ENCODE measurements around the gene RRP9.

RRP9 gene

DNA sequence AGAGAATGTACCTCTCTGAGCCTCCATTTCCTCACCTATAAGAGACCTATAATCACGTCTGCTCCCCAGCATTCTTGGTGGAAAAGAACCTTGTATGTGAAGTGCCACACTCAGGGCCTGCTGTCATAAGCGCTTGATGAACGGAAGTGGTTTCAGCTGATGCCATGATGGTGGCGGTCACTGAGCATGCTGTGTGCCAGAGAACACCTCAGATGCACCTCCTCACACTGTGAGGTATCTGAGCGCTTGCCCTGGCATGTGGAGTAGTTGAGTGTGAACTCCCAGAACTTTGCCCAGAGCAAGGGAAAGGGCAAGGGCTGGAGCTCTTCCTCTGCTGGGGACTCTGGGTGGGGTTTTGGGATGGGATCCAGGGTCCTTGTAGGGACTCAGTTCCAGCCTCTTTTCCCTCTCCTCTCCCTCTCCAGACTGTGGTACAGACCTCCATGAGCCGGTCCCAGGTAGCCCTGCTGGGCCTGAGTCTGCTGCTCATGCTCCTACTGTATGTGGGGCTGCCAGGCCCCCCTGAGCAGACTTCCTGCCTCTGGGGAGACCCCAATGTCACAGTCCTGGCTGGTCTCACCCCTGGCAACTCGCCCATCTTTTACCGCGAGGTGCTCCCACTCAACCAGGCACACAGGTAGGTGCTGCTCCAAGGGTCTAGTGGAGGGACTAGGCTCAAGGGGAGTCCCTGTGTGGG, 35.9 kb upstream of the RRP9 start:
- no peak for TF ChIP-seq CTCF (IDR thresholded peaks at IDR 0.05; ENCODE audit: low read depth, low read length, missing control alignments)
- H3K4me3 ChIP-seq (replicated peaks; ENCODE audit: low read depth, low read length) = no peak overlapping the region
- no peak for DNase-seq (ENCODE audit: extremely low read depth, low read depth)

DNA sequence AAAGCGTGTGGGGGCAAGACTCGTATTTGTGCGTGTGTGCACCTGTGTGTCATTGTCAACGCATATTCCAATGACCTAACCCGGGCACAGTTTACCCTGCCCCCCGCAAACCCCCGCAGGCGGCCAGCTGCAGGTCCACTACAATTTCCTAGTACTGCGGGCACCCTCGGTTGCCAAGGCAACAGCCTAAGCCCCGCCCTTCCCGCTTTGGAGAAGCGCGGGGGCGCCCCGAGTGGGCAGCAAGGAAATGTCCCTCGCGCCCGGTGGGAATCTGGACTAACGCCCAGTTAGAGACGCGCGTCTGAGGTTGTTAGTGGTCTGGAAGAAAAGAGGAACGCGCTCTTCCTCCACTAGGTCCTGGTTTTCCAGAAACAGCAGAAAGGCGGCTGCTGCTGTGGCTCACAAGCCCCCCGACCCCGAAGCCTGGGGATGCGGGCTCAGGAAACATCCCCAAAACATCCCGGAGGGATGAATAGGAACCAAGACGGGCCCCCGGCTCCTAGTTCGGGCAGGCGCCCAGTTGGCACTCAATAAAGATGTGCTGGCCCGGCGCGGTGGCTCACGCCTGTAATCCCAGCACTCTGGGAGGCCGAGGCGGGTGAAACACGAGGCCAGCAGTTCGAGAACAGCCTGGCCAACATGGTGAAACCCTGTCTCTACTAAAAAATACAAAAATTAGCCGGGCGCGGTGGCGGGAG, 34.3 kb upstream of the RRP9 start:
- peak; percentile 6 for TF ChIP-seq CTCF (IDR thresholded peaks at IDR 0.05; ENCODE audit: low read depth, low read length, missing control alignments)
- no peak for DNase-seq (ENCODE audit: extremely low read depth, low read depth)
- peak overlapping the region; percentile 82 for H3K4me3 ChIP-seq (replicated peaks; ENCODE audit: low read depth, low read length)

DNA sequence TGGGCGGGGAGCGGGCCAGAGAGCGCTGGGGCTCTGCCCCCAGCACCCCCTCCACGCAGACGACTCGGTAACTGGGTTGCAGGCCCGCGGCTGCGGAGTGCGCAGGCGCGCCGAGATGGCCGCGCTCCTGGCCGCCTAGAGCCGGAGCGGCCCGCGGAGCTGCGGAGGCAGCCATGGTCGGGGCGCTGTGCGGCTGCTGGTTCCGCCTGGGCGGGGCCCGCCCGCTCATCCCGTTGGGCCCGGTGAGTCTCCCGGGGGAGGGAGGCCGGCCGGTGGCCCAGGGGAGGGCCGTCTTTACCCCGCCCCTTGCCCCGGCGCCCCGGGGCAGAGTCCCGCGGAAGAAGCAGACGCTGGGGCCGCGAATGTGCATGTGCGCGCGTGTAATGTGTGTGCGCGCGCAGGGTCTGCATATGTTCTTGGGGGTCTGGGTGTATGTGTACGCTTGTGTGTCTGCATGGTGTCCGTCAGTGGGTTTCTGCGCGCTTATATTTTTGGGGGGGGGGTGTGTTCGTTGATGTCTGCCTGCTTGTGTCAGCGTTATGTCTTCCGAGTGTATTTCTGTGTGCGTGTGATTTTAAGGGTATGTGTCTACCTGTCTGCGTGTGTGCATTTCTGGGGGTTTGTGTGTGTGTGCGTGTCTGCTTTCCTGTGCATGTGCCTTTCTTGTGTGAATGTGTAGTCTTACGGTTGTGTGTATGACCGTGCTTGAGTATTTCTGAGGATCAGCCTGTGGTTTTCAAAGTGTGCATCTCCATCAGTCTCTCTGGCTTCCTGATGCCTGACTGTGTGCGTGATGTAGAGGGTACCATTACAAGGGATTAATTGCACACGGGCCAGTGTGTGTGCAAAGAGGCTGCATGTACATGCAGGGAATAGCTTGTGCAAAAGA, 33.5 kb upstream of the RRP9 start, which contains the start of gene ABHD14A:
ABHD14A (plus strand) TSS at position 102 of the 889 bp plus-strand sequence; CDS start at position 174, 72 bp downstream.
- no peak for DNase-seq (ENCODE audit: extremely low read depth, low read depth)

DNA sequence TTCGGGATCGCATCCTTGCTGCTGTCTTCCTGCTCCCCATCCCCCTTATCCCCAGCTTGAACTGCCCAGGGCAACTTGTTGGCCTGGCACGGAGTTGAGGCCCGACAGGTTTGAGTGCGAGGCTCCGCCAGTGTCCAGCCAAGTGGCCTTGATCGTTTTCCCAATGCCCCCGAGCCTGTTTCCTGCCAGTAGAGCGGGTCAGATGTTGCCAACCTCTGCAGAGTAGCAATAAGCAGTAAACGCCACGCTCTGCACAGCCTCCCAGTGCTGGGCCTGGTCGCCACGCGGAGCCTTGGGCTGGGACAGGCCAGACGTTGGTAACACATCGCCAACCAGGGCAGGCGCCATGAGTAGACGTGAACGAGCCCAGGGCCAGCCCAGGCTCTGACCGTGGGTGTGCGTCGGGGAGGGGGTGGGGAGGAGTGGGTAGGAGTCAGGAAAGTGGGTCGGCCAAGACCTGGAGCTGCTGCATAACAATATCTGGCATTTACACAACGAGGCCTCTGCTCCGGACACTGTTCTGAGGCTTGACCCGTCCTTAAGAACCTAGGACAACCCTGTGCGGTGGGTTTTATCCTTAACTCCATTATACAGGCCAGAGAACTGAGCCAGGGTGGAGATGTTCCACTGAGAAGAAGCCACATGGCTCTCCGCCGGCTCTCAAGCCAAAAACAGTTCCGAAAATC, 32.7 kb upstream of the RRP9 start:
- no peak for TF ChIP-seq CTCF (IDR thresholded peaks at IDR 0.05; ENCODE audit: low read depth, low read length, missing control alignments)
- DNase-seq (ENCODE audit: extremely low read depth, low read depth) = no peak

More for the DNA sequence above, 33.5 kb upstream of the RRP9 start, which contains the start of gene ABHD14A:
- TF ChIP-seq CTCF (IDR thresholded peaks at IDR 0.05; ENCODE audit: low read depth, low read length, missing control alignments) = no peak
- H3K4me3 ChIP-seq (replicated peaks; ENCODE audit: low read depth, low read length) = peak within 1 kb of the TSS; percentile 82

GRCh38 chr3:51971350-51971749, 29.6 kb upstream of the RRP9 start:
- no peak for TF ChIP-seq CTCF (IDR thresholded peaks at IDR 0.05; ENCODE audit: low read depth, low read length, missing control alignments)
- DNase-seq (ENCODE audit: extremely low read depth, low read depth) = no peak
- no peak overlapping the region for H3K4me3 ChIP-seq (replicated peaks; ENCODE audit: low read depth, low read length)

More for the DNA sequence above, 32.7 kb upstream of the RRP9 start:
- peak overlapping the region; percentile 82 for H3K4me3 ChIP-seq (replicated peaks; ENCODE audit: low read depth, low read length)

Measured in HFF-Myc (cell line).